ENCODE measurements around the gene UTP18. TPM values are rescaled to one million over a fixed set of nuclear protein-coding genes. Genes with fewer than 3 reads are reported as not detected.

The UTP18 gene
- total and polyA plus RNA-seq, 2 of the 8 experiments (the other 6 are each of a cell fraction or from before 2014, with no cell fraction given) = 17.9 to 85.7 TPM

GRCh38 chr17:51322390-51323029 is 62.2 kb downstream of the UTP18 start:
- Histone ChIP-seq H3K36me3 (ENCODE audit: control insufficient read depth in 2 of 4, insufficient read depth in 4 of 4, low read length in 3 of 4) (no peaks in the 10 kb centered on the region; a peak in 1 of 8 replicates), H3K56ac (replicated peaks; ENCODE audit: insufficient read length, low read depth, low read length) (no peak overlapping the region), H2AFZ (ENCODE audit: low read length) (no peak overlapping the region), H2BK120ac (replicated peaks; ENCODE audit: low read depth, low read length) (no peak overlapping the region), H3K23ac (ENCODE audit: insufficient read length) (no peak overlapping the region), H4K20me1 (replicated peaks in 1 of 2; ENCODE audit: control insufficient read depth in 1 of 2, insufficient read depth in 2 of 2, low read length in 2 of 2) (no peaks in the 10 kb centered on the region), H3K23me2 (ENCODE audit: low read depth, low read length) (no peaks in the 10 kb centered on the region), H3K9ac (replicated peaks in 1 of 4; ENCODE audit: extremely low read depth in 1 of 4, low read depth in 3 of 4, low read length in 3 of 4) (no peak overlapping the region), H4K8ac (ENCODE audit: extremely low read depth, insufficient read depth, low read length) (no peak overlapping the region), H2BK12ac (ENCODE audit: low read depth, low read length) (no peak overlapping the region), H3K27ac (ENCODE audit: low read depth, low read length) (no peak overlapping the region), H2AK5ac (ENCODE audit: low read depth, low read length) (no peak overlapping the region), H3K14ac (ENCODE audit: insufficient read length) (no peak overlapping the region), H3K4me2 (ENCODE audit: insufficient read depth in 1 of 2, low read depth in 2 of 2, low read length in 2 of 2) (no peak overlapping the region), H3K4ac (replicated peaks; ENCODE audit: insufficient read length, low read depth, low read length) (no peak overlapping the region), H3K79me1 (ENCODE audit: low read depth, low read length) (no peaks in the 10 kb centered on the region), H2BK20ac (ENCODE audit: low read length) (no peak overlapping the region), H3K4me3 (ENCODE audit: extremely low read depth in 1 of 4, insufficient read depth in 2 of 4, low read depth in 3 of 4, low read length in 4 of 4) (no peak overlapping the region), H3K79me2 (ENCODE audit: control insufficient read depth in 1 of 2, insufficient read depth in 2 of 2, low read length in 2 of 2) (no peaks in the 10 kb centered on the region), H3K27me3 (replicated peaks in 1 of 4; ENCODE audit: control insufficient read depth in 3 of 4, extremely low read depth in 1 of 4, insufficient read depth in 3 of 4, low read length in 3 of 4) (no peaks in the 10 kb centered on the region), H3K4me1 (replicated peaks in 1 of 4; ENCODE audit: control insufficient read depth in 3 of 4, insufficient read depth in 4 of 4, low read length in 3 of 4) (peaks cover 0 to 2% (median 0%) of the 10 kb centered on the region in 4 experiments; a peak in 2 of 7 replicates), H2BK5ac (ENCODE audit: low read depth, low read length) (no peak overlapping the region), H3K9me3 (ENCODE audit: insufficient read depth in 2 of 2, low read depth in 1 of 2, low read length in 1 of 2) (peaks cover 0 to under 1% of the 10 kb centered on the region in 2 experiments; a peak in 1 of 4 replicates), H2BK15ac (ENCODE audit: low read length) (no peak overlapping the region), H4K91ac (replicated peaks; ENCODE audit: insufficient read length, low read length) (no peak overlapping the region), H3K18ac (ENCODE audit: extremely low read depth, low read length) (no peak overlapping the region), H4K5ac (ENCODE audit: insufficient read length, low read depth, low read length) (no peak overlapping the region)
- ChIA-PET CTCF (ENCODE audit: partially characterized antibody) (interaction anchor here (0.6 to 6.6 kb wide), 16 partner anchors 10 to 538 kb away, joined by 3 to 42 read pairs (median 4); no protein-coding TSS in a partner anchor), POLR2A (ENCODE audit: partially characterized antibody) (no interaction called here)
- TF ChIP-seq CTCF (IDR thresholded peaks at IDR 0.05; ENCODE audit: control extremely low read depth in 1 of 3, insufficient read depth in 1 of 3, low read depth in 1 of 3, low read length in 3 of 3) (peak in 2 of 3 experiments; percentile 99; a peak in 3 of 4 replicates), HDAC2 (IDR thresholded peaks at IDR 0.05; ENCODE audit: borderline replicate concordance in 1 of 2, low read depth in 2 of 2, low read length in 2 of 2) (no peak), RAD21 (IDR thresholded peaks at IDR 0.05 in 1 of 2, conservative IDR thresholded peaks at IDR 0.05 in 1 of 2; ENCODE audit: low read depth in 2 of 2, low read length in 2 of 2) (peak; percentile 91 to 95)
- DNase-seq (ENCODE audit: low read depth in 1 of 2, low spot score in 2 of 2) = no peak
- FAIRE-seq = peak; percentile 96
- WGBS, 2 experiments (ENCODE audit: extremely low coverage in 1 of 2, insufficient coverage in 1 of 2, insufficient read length in 1 of 2, insufficient replicate concordance in 2 of 2, low coverage in 1 of 2, low lambda C conversion rate in 2 of 2, missing lambda C conversion rate in 1 of 2) = 31% methylated on average over 3 of the region's 3 CpGs; no CpG with 5 or more reads in 1 of the 2 experiments
